Astrocyte of the spinal cord (primary cell): ENCODE data around the gene TBX4.

Experiments used
- DNase-seq: peaks from one replicate; pipeline ENCODE4 v3.0.0; 2011; ENCODE audit warnings: low read depth, low spot score
- H3K4me3 ChIP-seq: 2 replicates; pipeline ENCODE4 v1.5.1; 2011; ENCODE audit warnings: low read depth, mild to moderate bottlenecking, low read length, moderate library complexity
- in situ Hi-C: cut with HindIII; loops from 2 replicates; pipeline ENCODE4 v1.10.0; 2017; ENCODE audit warnings: low sequenced_read_pairs
- TF ChIP-seq, protein P1 (sequence below): IDR thresholded peaks from 2 replicates; pipeline ENCODE4 v1.5.1; 2012; ENCODE audit warnings: low read depth, mild to moderate bottlenecking, low read length, inconsistent platforms

TBX4 gene

DNA sequence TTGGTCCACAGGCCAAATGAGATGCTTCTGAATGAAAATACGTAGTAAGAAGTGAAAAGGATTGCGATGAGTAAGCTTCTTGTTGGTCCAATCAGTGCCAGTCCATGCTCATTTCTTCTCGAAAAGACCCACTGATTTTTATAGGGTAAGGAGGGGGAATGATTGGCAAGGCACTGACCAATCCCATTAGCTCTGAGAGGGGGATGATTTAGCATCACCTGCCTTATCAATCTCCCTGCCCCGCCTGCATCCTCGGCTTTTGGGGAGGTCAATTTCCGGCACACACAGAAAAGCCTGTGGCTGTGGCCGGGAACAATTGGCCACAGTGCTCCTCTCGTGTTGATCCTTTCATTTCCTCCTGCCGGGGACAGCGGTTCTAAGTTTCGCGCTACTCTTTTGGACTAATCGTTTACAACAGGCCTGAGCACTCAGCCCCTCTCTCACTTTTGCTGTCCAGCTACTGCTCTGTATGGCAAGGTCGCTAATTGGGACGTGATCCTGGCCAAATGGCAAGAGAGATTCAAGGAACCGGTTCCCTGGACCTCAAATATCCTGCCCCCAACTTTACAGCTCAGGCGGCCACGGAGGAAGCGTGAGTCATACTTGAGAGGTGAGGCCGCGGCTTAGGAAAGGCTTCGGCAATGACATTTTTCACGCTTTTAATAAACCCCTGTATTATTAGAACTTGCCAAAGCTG is 43.1 kb downstream of the TBX4 start:
- in situ Hi-C loops: no loop called here
- TF ChIP-seq, protein P1, sequence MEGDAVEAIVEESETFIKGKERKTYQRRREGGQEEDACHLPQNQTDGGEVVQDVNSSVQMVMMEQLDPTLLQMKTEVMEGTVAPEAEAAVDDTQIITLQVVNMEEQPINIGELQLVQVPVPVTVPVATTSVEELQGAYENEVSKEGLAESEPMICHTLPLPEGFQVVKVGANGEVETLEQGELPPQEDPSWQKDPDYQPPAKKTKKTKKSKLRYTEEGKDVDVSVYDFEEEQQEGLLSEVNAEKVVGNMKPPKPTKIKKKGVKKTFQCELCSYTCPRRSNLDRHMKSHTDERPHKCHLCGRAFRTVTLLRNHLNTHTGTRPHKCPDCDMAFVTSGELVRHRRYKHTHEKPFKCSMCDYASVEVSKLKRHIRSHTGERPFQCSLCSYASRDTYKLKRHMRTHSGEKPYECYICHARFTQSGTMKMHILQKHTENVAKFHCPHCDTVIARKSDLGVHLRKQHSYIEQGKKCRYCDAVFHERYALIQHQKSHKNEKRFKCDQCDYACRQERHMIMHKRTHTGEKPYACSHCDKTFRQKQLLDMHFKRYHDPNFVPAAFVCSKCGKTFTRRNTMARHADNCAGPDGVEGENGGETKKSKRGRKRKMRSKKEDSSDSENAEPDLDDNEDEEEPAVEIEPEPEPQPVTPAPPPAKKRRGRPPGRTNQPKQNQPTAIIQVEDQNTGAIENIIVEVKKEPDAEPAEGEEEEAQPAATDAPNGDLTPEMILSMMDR: no peak
- peak; percentile 17 for DNase-seq
- H3K4me3 ChIP-seq: no peak overlapping the region

DNA sequence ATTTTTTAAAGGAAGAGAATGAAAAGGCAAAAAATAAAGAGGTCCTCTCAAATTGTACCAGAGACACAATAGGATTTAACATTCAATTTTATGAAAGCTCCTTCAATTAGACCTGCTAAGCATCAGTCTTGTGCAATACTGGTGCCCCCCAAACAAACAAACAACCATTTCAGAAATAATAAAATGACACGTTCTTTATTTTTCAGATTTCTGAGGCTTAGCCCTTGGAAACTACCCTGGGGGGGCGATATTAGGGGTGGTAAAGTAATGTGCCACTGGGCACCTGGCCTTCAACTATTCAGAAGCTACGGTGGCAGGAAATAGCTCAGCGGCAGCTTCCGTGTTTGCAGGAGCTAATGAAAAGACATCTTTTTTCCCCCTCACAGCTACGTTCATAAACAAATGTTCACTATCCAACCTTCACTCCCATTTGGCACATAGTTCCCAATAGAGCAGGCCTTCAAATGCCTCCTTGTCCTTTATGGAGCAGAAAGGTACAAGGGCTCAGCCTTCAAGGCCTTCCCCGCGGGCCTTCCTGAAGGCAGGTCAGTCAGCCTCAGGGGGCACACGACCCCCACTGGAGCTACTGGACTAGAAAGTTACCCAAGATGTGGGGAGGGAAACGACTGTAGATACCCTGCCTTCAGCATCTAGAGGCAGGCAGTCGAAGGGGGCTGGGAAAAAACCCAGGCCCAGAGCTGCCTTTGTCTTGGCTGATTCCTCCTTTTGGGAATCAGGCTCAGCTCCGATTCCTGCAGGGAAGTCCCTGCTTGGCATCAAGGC is 44.1 kb downstream of the TBX4 start:
- TF ChIP-seq, protein P1: no peak
- in situ Hi-C loops: no loop called here
- no peak for DNase-seq
- H3K4me3 ChIP-seq: no peak overlapping the region

DNA sequence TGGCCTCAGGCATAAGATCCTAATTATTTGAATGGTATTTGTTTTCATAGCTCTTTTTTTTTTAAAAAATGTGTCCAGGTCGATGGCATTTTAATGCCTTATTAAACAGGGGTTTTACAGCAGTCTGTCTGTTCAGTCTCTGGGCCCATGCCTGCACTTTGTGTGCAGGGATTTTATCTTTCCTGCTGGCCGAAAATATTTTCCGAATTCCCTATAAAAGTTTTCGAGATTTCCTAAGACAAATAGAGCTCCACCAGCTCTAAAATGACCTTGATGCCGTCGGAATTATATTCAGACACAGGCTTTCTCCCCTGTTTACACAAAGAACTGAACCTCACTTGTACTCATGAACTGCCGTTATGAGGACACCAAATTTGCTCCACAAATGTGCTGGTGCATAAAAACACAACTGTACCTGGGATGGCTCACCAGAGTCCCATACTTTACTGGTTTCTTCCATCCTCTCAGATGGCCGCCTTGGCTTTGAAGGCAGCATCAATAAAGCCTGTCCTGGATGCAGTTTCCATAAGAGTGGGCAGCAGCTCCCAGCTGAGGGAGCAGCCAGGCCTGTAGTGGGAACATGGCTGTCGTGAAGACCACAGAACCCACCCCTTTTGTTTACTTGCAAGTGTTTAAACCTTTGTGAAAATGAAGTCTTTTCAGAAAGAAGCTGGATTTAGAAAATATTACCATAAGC is 44.9 kb downstream of the TBX4 start:
- no peak for DNase-seq
- TF ChIP-seq, protein P1: no peak
- in situ Hi-C loops: no loop called here
- H3K4me3 ChIP-seq: no peak overlapping the region

DNA sequence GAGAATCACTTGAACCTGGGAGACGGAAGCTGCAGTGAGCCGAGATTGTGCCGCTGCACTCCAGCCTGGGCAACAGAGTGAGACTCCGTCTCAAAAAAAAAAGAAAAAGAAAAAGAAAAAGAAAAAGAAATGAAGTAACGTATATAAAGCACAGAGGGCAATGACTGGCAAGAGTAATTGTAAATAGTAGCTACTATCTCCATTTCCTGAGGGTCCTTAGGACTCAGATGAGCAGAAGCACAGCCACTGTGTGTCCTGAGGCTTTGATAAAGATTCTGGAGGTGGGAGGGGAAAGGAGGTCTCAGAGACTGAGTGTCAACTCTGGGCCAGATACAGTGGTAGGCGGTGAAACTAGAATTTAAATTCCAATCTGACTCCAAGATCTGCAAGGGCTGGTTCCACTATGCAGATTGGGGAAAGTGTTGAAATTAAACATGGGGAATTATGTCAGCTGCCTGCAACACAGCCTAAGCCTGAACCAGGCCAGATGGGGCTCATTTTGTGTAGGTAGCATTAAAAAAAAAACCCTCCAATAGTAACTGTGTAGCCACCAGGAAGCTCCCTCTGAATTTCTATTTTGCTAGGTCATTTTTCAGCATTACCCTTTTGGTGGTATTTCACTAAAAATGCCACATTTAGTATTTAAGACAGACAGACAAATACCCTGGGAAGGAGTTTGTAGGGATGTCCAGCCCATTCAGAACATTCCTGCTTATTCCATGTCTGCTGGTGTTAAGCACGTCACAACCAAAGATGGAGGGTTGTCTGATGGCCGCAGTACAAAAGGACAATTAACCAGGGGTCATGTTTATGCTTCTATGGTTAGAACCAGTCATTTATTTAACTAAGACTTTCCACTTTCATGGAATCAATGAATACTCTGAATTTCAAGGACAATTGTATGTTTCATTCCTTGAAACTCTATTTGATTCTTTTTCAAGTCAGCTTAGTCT is 46.1 kb downstream of the TBX4 start:
- TF ChIP-seq, protein P1: no peak
- in situ Hi-C loops: no loop called here
- no peak overlapping the region for H3K4me3 ChIP-seq
- no peak for DNase-seq

DNA sequence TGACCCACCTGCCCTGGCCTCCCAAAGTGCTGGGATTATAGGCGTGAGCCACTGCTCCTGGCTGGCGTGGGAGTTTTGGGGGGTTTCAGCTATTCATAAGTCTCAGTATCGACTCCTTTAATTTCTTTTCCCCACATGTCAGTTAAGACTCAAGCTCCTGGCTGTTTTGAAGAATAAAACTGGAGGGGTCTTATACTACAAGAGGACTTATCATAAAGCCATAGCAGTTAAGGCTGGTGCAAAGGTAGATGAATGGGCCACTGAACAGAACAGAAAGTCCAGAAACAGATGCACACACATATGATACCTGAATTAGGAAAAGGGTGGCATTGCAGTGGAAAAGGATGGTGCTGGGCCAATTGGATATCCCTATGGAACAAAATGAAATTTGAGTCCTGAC is 47.4 kb downstream of the TBX4 start:
- TF ChIP-seq, protein P1: no peak
- in situ Hi-C loops: no loop called here
- DNase-seq: no peak
- H3K4me3 ChIP-seq: no peak overlapping the region

DNA sequence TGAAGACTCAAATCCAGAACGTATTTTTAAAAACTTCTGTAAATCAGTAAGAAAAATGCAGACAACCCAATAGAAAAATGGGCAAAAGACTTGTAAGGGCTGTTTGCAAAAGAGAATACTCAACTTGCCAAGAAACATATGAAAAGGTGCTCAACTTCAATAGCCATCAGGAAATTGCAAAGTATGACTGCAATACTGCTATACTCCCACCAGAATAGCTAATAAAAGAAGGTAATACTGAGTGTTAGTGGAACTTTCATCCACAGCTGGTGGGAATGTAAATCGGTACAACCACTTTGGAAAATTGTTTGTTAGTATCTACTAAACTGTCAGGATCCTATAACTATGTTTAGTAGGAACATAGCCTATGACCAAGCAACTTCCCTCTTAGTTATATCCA is 48.1 kb downstream of the TBX4 start:
- TF ChIP-seq, protein P1: no peak
- no peak overlapping the region for H3K4me3 ChIP-seq
- in situ Hi-C loops: no loop called here
- no peak for DNase-seq
